Stimulated activated naive CD8-positive, alpha-beta T cell treated with anti-CD3 and anti-CD28 coated beads, Interleukin-15, Interleukin-2, amounts not matched to agents 100 ng/mL and 50 ng/mL, for 24 hours (primary cell): Measurements from ENCODE around the gene SMIM23.
"Not testable (repeated sequence)": the region's sequence is repeated elsewhere in the genome, so short reads cannot be mapped to it uniquely, and the experiment has no call there.

Source experiments
- H3K27ac Mint-ChIP-seq: one replicate; pipeline ENCODE4 v1.8.0; 2021; ENCODE audit warnings: mild to moderate bottlenecking, mixed read lengths
- H3K27me3 Mint-ChIP-seq: one replicate; pipeline ENCODE4 v1.8.0; 2021; ENCODE audit warnings: mixed read lengths
- H3K36me3 Mint-ChIP-seq: one replicate; pipeline ENCODE4 v1.8.0; 2021; ENCODE audit warnings: low read depth, mixed read lengths
- H3K4me1 Mint-ChIP-seq: one replicate; pipeline ENCODE4 v1.8.0; 2021; ENCODE audit warnings: low read depth, mixed read lengths
- H3K4me3 Mint-ChIP-seq: one replicate; pipeline ENCODE4 v1.8.0; 2021; ENCODE audit warnings: mild to moderate bottlenecking, mixed read lengths
- H3K9me3 Mint-ChIP-seq: one replicate; pipeline ENCODE4 v1.8.0; 2021; ENCODE audit warnings: mixed read lengths

SMIM23 gene

DNA sequence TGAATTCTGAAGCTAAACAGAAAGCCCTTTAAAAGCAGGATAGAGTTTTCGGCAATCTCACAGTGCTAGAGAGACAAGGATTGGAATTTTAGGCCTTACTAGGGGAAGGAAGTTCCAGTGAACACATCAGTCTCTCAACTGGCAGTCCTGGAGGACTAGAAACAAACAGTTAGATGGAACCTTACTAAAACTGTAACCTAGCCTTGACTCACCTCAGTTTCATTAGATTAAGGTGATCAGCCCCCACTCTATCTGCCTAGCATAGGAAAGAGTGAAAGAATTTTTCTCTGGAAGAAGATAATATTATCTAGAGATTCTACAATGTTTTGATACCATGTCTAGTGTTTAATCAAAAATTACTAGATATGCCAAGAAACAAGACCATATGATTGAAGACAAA, 25.8 kb upstream of the SMIM23 start:
- Mint-ChIP-seq H3K36me3 (no peaks in the 10 kb centered on the region), H3K9me3 (peaks cover 3% of the 10 kb centered on the region)

DNA sequence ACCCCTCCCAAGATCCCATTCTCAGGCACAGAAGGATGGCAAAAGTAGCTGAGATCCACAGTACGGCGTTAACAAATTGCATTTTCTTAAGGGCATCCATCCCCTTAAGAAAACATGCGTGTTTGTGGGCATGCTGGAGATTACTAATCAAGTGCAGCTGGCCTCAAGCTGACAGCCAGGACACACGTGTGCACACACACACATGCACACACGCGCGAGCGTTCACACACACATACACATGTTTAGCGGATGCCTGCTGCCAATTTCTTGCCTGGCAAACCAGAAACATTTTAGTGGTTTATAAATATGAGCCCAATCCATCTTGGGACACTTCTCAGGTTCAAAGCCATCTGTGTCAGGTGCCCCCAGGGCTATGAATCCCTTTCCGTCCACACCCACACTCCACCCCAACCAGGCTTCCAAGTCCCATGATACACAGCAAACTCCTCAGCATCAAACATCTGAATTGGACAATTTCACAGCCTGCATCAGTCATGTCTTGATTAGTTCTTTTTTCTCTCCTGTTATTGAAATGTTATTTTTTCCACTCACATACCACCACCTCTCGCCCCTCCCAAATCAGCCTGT, 23.5 kb upstream of the SMIM23 start:
- peaks cover 9% of the 10 kb centered on the region for H3K4me1 Mint-ChIP-seq
- H3K36me3 Mint-ChIP-seq: no peaks in the 10 kb centered on the region
- no peak overlapping the region for H3K4me3 Mint-ChIP-seq
- peaks cover 8% of the 10 kb centered on the region for H3K9me3 Mint-ChIP-seq
- H3K27ac Mint-ChIP-seq: no peak overlapping the region
- peaks cover 17% of the 10 kb centered on the region for H3K27me3 Mint-ChIP-seq

More for the DNA sequence above, 25.8 kb upstream of the SMIM23 start:
- Mint-ChIP-seq H3K27ac (no peak overlapping the region), H3K27me3 (peaks cover 15% of the 10 kb centered on the region), H3K4me1 (peaks cover 9% of the 10 kb centered on the region), H3K4me3 (no peak overlapping the region)

DNA sequence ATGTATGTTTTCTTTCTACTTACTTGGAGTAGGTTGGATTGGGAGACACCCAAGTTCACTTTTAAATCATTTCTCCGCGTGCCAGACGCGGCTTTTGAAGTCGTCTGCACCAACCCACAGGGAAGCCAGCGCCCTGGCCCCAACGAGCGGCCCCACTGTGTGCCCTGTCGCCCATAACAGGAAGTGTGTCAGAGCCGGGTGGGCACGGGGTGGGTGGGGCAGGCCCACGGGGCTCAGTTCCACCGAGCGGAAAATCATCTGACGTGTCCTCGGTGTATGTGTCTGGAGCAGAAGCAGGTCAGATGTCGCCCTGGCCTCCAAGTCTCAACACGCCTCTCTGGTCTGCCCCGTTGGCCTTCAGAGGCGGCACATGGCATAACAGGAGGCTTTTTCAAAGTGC, 22.7 kb upstream of the SMIM23 start:
- Mint-ChIP-seq H3K27me3 (peaks cover 25% of the 10 kb centered on the region), H3K9me3 (peaks cover 15% of the 10 kb centered on the region), H3K27ac (no peak overlapping the region), H3K4me1 (peaks cover 4% of the 10 kb centered on the region), H3K4me3 (no peak overlapping the region), H3K36me3 (no peaks in the 10 kb centered on the region)

DNA sequence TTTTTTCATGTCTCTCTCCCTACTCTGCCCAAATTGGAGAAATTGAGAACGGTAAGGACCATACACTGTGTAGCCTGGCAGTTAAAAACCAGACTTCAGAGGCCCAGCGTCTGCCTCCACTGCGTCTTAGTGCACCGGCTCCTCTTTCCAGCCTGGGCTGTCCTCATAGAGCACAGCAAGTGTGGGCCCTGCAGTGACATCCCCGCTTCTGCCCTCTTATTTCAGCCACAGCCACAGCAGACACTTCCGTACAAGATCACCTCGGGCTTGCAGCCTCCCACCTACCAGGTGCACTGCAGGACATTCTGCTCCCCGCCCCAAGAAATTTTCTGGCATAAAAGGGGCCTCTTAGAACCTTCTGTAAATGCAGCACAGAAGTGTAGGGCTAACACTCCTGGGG, 21.4 kb upstream of the SMIM23 start:
- Mint-ChIP-seq H3K27me3 (peaks cover 29% of the 10 kb centered on the region), H3K9me3 (peaks cover 12% of the 10 kb centered on the region), H3K4me1 (no peaks in the 10 kb centered on the region), H3K36me3 (no peaks in the 10 kb centered on the region), H3K27ac (no peak overlapping the region), H3K4me3 (no peak overlapping the region)

DNA sequence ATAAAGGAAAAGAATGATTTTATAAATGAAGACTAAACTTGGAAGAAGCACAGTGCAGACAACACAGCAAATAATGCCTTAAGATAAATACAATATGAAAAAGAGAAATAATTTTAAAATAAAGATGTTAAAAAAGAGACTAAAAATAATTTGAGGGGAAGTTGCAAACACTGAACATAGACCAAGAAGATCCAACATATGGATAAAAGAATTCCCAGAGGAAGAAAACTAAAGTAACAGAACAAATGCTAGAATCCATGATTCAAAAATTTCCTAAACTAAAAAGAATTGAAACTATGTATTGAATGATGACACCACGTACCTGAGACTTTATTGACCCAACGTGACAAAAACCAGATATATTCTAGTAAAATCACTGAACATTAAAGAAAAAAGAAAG, 18.7 kb upstream of the SMIM23 start:
- peaks cover 12% of the 10 kb centered on the region for H3K9me3 Mint-ChIP-seq
- H3K4me1 Mint-ChIP-seq: no peaks in the 10 kb centered on the region
- H3K4me3 Mint-ChIP-seq: no peak overlapping the region
- H3K27ac Mint-ChIP-seq: no peak overlapping the region
- no peaks in the 10 kb centered on the region for H3K36me3 Mint-ChIP-seq
- H3K27me3 Mint-ChIP-seq: peaks cover 39% of the 10 kb centered on the region

DNA sequence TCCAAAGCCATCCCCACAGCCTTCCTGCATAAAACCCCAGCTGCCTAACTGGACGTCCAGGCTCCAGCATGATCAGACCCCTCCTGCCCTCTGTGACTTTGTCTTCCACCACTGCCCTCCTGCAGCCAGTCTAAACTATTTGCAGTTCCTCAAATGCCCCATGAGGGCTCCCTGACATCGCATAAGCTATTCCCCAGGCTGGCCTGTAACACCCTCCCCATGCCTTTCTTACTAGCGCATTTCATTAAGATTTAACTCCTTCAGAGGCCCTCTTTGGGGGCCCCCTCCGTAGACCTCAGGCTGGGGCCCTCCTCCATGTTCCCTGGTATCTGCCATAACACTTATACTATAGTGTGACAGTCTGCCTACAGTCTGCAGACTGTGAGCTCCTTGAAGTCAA, 15.5 kb upstream of the SMIM23 start:
- Mint-ChIP-seq H3K4me3 (no peak overlapping the region), H3K27me3 (peaks cover 28% of the 10 kb centered on the region), H3K4me1 (no peaks in the 10 kb centered on the region), H3K27ac (no peak overlapping the region), H3K36me3 (no peaks in the 10 kb centered on the region), H3K9me3 (peaks cover 12% of the 10 kb centered on the region)

DNA sequence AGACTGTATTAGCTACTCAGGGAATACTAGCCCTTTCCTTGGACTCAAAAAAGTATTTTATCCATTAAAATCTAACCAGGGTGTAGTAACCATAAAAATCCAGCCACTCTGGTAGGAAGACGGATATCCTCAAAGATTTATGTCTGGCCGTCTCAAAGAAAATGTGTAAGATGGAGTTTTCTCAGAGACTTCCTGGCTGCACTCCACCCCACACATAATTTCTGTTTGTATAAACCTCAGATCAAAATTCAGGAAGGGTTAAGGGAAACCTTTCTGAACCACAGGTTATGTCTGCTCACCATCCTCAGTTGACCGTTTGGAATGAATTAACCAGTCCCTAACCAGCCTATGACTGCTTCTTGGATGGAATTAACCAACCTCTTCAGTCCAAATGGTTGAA, 13.8 kb upstream of the SMIM23 start:
- Mint-ChIP-seq H3K9me3 (peaks cover 10% of the 10 kb centered on the region), H3K27ac (no peak overlapping the region), H3K4me3 (no peak overlapping the region), H3K36me3 (no peaks in the 10 kb centered on the region), H3K27me3 (peaks cover 31% of the 10 kb centered on the region), H3K4me1 (no peaks in the 10 kb centered on the region)

DNA sequence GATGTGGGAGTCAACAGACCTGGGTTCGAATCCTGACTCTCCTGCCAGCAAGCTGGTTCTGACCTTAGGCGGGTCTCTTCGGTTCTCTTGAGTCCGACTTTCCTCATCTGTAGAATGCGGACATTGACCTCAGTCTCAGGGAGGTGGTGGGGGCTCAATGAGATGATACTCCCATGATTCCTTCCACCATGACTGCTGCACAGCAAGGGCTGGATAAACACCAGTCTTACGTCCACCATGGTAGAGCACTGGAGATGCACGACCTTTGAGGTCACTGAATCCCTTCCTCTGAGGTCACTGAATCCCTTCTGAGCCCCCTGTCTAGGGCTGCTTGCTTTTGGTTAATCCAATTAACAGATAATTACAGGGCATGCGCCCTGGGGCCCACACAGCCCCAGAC, 12.5 kb upstream of the SMIM23 start:
- Mint-ChIP-seq H3K4me1 (no peaks in the 10 kb centered on the region), H3K27ac (no peak overlapping the region), H3K9me3 (no peaks in the 10 kb centered on the region), H3K4me3 (no peak overlapping the region), H3K36me3 (no peaks in the 10 kb centered on the region), H3K27me3 (peaks cover 21% of the 10 kb centered on the region)

DNA sequence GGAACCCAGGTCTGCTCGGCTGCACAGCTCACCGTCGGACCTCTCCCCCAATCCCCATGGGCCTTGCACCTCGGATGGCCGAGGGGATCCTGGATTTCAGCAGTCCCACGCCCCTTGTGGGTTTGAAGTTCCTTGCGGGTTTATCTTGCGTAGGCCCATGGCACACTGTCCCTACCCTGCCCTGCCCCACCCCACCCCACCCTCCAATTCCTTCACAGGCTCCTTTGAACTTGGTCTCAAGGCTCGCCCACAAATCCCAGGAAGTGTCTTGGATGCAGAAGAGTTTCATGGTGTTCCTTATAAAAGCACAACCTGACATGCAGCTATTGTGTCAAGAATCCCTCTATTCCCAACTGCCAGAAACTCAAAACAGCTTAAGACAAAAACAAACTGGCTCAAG, 11.2 kb upstream of the SMIM23 start:
- Mint-ChIP-seq H3K9me3 (no peaks in the 10 kb centered on the region), H3K27me3 (peaks cover 22% of the 10 kb centered on the region), H3K27ac (no peak overlapping the region), H3K4me1 (no peaks in the 10 kb centered on the region), H3K36me3 (no peaks in the 10 kb centered on the region), H3K4me3 (no peak overlapping the region)

DNA sequence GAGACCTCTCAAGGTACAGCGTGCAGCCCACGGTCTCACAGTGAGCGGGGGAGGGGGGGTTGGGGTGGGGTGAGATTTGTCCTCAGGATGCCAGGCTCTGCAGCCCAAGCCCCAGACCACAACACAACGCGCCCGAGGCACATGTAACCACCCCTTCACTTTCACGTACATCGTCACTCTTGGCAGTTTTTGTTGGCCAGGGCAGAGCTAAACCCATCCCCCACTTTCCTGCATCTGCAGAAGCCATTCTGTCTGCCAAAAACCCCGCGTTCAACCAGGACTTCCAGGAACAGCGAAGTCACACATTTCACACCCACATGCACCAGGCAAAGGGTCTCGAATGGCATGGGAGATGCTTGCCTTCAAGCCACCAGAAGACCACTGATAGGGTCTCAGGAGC, 9.4 kb upstream of the SMIM23 start:
- Mint-ChIP-seq H3K4me1 (no peaks in the 10 kb centered on the region), H3K27me3 (peaks cover 16% of the 10 kb centered on the region), H3K27ac (no peak overlapping the region), H3K9me3 (no peaks in the 10 kb centered on the region), H3K4me3 (no peak overlapping the region), H3K36me3 (no peaks in the 10 kb centered on the region)

DNA sequence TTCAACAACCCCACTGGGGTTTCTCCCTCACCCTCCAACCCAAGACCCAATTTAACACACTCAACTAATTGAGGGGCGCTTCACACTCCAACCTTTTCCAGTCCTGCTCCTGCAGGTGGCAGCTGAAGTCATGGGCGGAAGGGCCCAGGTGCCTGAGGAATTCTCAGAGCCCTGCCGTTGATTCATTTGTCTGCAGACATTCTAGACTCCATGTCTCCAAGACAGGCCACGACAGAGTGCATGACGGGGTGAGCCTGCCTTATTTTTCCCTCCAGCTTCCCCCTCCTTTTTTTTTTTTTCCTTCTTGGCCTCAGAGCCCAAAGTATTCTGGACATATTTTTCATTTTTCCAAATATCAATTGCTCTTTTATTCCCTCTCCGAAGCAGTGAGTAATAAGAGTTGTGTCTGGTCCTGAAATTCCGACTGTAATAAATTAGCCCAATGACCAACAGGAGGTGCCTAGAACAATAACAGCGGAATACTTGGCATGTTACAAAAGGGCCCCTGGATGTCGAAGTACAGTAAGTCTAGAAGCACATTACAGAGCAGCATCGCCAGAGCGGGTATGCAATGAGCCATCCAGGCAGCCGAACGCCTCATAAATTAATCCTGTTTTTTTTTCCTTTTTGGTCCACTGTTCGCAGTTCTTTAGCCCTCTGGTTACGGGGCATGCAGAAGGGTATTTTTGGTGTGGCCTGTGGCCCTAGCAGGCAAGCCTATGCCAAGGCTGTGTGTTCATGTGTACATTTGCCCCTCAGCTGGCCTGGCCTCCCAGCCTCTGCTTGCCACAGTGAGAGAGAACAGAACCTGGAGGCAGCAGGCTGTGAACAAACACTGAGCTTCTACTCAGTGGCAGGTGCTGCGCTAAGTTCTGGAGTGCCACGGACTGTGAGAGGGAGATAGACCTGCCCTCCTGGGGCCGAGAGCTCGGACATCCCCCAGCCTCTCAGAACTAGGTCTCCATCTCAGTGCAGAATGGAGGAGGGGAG, 8.6 kb upstream of the SMIM23 start:
- no peaks in the 10 kb centered on the region for H3K4me1 Mint-ChIP-seq
- no peak overlapping the region for H3K4me3 Mint-ChIP-seq
- no peak overlapping the region for H3K27ac Mint-ChIP-seq
- H3K36me3 Mint-ChIP-seq: no peaks in the 10 kb centered on the region
- peaks cover 22% of the 10 kb centered on the region for H3K27me3 Mint-ChIP-seq
- H3K9me3 Mint-ChIP-seq: no peaks in the 10 kb centered on the region

DNA sequence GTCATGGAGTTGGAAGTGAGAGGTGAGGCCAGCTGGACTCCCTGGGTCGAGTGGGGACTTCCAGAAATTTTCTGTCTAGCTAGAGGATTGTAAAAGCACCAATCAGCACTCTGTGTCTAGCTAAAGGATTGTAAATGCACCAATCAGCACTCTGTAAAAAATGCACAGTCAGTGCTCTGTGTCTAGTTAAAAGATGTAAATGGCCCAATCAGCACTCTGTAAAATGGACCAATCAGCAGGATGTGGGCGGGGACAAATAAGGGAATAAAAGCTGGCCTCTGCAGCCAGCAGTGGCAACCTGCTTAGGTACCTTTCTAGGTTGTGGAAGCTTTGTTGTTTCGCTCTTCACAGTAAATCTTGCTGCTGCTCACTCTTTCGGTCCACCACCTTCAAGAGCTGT, 3.9 kb upstream of the SMIM23 start:
- not testable (repeated sequence) for H3K27ac Mint-ChIP-seq, H3K36me3 Mint-ChIP-seq

DNA sequence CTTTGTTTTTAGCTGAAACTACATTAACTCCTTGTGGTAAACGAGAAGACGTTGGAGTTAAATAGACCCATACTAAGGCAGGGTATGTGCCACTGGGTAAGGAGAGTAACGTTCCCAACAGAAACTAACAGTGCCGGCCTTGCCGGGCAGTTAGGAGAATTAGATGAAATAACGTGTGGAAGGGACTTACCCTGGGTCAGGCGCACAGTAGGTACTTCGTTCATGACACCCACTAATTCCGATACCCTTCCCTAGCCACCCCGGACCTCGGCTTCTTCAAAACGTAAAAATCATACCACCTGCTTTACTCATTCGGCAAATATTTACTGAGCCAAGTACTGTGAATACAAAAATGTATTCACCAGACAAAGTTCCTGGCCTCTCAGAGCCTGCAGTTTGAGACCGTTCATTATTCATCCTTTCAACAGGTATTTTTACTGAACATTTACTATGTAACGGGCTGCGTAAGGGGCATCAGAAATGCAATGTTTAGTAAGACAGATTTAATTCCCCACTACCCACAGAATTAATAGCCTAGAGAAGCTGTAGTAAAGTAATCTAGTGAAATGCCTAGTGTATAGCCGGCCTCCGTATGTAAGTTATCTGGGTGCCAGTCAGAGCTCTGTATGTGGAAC, 3.2 kb upstream of the SMIM23 start:
- Mint-ChIP-seq H3K4me1 (no peaks in the 10 kb centered on the region), H3K36me3 (no peaks in the 10 kb centered on the region), H3K27ac (no peak overlapping the region), H3K9me3 (no peaks in the 10 kb centered on the region), H3K27me3 (peaks cover 24% of the 10 kb centered on the region), H3K4me3 (no peak overlapping the region)

More for the DNA sequence above, 3.9 kb upstream of the SMIM23 start:
- peaks cover 24% of the 10 kb centered on the region for H3K27me3 Mint-ChIP-seq
- H3K9me3 Mint-ChIP-seq, H3K4me1 Mint-ChIP-seq, H3K4me3 Mint-ChIP-seq: not testable (repeated sequence)

DNA sequence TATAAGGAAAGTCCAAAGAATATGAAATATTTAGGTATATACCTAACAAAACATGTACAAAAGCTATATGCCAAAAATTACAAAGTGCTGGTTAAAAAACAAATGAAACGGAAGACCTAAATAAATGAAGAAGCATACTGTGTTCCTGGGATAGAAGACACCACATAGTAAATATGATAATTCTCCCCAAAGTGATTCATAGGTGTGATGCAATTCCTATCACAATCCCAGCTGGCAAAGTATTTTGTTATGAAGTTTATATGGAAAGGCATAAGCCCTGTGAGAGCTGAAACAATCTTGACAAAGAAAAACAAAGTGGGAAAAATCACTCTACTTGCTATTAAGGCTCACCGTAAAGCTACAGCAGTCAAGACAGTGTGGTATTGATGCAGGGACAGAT, 2.6 kb upstream of the SMIM23 start:
- Mint-ChIP-seq H3K36me3 (no peaks in the 10 kb centered on the region), H3K27me3 (peaks cover 24% of the 10 kb centered on the region), H3K4me1 (no peaks in the 10 kb centered on the region), H3K9me3 (no peaks in the 10 kb centered on the region), H3K27ac (no peak overlapping the region), H3K4me3 (no peak overlapping the region)

DNA sequence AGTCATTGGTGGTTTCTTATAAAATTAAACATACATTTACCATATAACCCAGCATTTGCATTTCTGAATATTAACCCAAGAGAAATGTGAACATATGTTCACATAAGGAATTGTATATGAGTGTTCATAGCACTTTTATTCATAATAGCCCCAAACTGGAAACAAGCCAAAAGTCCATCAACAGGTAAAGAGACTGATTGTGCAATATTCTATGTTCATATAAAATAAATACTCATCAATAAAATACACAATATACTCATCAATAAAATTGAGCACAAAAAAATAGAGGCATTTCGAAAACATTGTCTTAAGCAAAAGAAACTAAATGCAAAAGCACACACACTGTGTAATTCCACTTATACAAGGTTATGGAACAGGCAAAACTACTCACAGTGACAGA, 3.7 kb downstream of the SMIM23 start:
- H3K4me3 Mint-ChIP-seq: no peak overlapping the region
- H3K4me1 Mint-ChIP-seq: no peaks in the 10 kb centered on the region

More for the DNA sequence above, 3.7 kb downstream of the SMIM23 start:
- no peaks in the 10 kb centered on the region for H3K9me3 Mint-ChIP-seq
- H3K36me3 Mint-ChIP-seq: no peaks in the 10 kb centered on the region
- H3K27me3 Mint-ChIP-seq: peaks cover 7% of the 10 kb centered on the region
- H3K27ac Mint-ChIP-seq: no peak overlapping the region
